Measurements from ENCODE around the gene CCDC149. TPM values are rescaled to one million over a fixed set of nuclear protein-coding genes. Genes with fewer than 3 reads are reported as not detected.

CCDC149 gene
- total RNA-seq, 2 experiments from 2014 or later = 0.25 to 0.69 TPM

DNA sequence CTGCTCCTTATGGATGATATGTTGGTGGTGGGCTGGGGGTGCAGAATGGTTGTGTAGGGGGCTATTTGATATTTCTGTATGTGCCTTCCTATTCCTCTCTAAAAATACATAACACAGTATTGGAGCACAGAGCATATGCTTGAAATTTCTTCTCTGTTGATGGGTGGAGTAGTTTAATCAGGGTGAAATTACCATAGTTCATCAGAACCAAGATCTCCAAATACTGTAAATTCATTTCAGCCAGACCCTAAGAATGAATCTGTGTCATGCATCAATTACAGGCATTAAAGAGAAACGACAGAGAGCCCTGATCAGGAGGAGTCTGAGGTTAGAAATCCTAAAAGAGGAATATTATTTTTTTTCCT lies 25.1 kb upstream of the CCDC149 start:
- Mint-ChIP-seq H3K27ac (no peak overlapping the region), H3K36me3 (ENCODE audit: low read depth) (no peaks in the 10 kb centered on the region), H3K4me1 (ENCODE audit: low read depth) (no peaks in the 10 kb centered on the region), H3K27me3 (no peaks in the 10 kb centered on the region), H3K9me3 (peaks cover 6% of the 10 kb centered on the region), H3K4me3 (no peak overlapping the region)
- DNase-seq (no peak), ATAC-seq (ENCODE audit: poor library complexity) (no peak)
- H3K27me3 ChIP-seq (ENCODE audit: control insufficient read depth in 1 of 2, insufficient read depth in 2 of 2, low read length in 2 of 2) = no peaks in the 10 kb centered on the region
- no peak overlapping the region for H3K27ac ChIP-seq (ENCODE audit: low read depth in 1 of 2, low read length in 2 of 2)
- TF ChIP-seq, protein P1, sequence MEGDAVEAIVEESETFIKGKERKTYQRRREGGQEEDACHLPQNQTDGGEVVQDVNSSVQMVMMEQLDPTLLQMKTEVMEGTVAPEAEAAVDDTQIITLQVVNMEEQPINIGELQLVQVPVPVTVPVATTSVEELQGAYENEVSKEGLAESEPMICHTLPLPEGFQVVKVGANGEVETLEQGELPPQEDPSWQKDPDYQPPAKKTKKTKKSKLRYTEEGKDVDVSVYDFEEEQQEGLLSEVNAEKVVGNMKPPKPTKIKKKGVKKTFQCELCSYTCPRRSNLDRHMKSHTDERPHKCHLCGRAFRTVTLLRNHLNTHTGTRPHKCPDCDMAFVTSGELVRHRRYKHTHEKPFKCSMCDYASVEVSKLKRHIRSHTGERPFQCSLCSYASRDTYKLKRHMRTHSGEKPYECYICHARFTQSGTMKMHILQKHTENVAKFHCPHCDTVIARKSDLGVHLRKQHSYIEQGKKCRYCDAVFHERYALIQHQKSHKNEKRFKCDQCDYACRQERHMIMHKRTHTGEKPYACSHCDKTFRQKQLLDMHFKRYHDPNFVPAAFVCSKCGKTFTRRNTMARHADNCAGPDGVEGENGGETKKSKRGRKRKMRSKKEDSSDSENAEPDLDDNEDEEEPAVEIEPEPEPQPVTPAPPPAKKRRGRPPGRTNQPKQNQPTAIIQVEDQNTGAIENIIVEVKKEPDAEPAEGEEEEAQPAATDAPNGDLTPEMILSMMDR (IDR thresholded peaks at IDR 0.05) = no peak
- intact Hi-C loops (cut with DNase I, micrococcal nuclease) = no loop called here
- H3K9me3 ChIP-seq (ENCODE audit: control insufficient read depth in 1 of 2, insufficient read depth in 1 of 2, low read length in 2 of 2) = peaks cover 6 to 8% of the 10 kb centered on the region in 2 experiments
- H3K4me3 ChIP-seq (ENCODE audit: low read length) = no peak overlapping the region
- no peaks in the 10 kb centered on the region for H3K4me1 ChIP-seq (ENCODE audit: insufficient read depth, low read length)
- POLR2A ChIA-PET = no interaction called here
- CTCF ChIA-PET = no interaction called here
- H3K36me3 ChIP-seq (ENCODE audit: insufficient read depth, low read length) = no peaks in the 10 kb centered on the region

DNA sequence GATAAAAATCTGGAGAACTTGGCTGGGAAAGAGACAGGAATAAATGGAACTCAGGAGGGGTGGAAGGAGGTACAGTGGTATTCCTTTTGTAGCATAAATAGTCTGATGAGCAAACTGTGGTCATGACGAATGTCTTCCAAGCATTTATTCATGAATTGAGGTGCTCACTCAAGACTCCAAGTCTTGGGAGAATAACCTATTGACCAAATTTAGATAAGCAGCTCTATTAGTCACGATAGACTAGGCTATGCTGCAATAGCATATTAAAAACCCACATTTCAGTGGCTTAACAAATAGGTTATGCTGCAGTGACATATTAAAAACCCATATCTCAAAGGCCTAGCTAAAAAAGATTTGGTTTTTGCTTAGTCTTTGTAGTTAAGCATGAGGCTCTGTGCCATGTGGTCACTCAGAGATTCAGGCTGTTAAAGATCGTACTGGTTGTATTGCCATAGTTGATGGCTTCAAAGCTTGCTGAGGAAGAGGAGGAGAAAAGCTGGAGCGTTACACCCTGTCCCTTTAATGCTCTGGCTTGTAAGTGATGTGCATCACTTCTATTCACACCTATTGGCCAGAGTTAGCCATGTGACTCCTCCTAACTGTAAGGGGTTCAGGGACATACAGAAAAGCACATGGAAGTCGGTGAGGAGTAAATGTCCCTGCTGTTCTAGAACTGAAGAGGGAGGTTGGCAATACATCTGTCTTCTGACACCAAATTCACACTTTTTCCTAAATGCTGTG lies 24.5 kb upstream of the CCDC149 start:
- peaks cover 6 to 8% of the 10 kb centered on the region in 2 experiments for H3K9me3 ChIP-seq (ENCODE audit: control insufficient read depth in 1 of 2, insufficient read depth in 1 of 2, low read length in 2 of 2)
- DNase-seq (no peak), ATAC-seq (ENCODE audit: poor library complexity) (no peak)
- no peaks in the 10 kb centered on the region for H3K4me1 Mint-ChIP-seq (ENCODE audit: low read depth)
- H3K27me3 Mint-ChIP-seq = no peaks in the 10 kb centered on the region
- POLR2A ChIA-PET = no interaction called here
- H3K27ac Mint-ChIP-seq = no peak overlapping the region
- H3K4me3 Mint-ChIP-seq = no peak overlapping the region
- TF ChIP-seq, protein P1 (IDR thresholded peaks at IDR 0.05) = no peak
- no peaks in the 10 kb centered on the region for H3K36me3 ChIP-seq (ENCODE audit: insufficient read depth, low read length)
- peaks cover 6% of the 10 kb centered on the region for H3K9me3 Mint-ChIP-seq
- H3K4me1 ChIP-seq (ENCODE audit: insufficient read depth, low read length) = no peaks in the 10 kb centered on the region
- H3K27ac ChIP-seq (ENCODE audit: low read depth in 1 of 2, low read length in 2 of 2) = no peak overlapping the region
- H3K27me3 ChIP-seq (ENCODE audit: control insufficient read depth in 1 of 2, insufficient read depth in 2 of 2, low read length in 2 of 2) = no peaks in the 10 kb centered on the region
- CTCF ChIA-PET = no interaction called here
- no peaks in the 10 kb centered on the region for H3K36me3 Mint-ChIP-seq (ENCODE audit: low read depth)
- intact Hi-C loops (cut with DNase I, micrococcal nuclease) = no loop called here
- no peak overlapping the region for H3K4me3 ChIP-seq (ENCODE audit: low read length)

DNA sequence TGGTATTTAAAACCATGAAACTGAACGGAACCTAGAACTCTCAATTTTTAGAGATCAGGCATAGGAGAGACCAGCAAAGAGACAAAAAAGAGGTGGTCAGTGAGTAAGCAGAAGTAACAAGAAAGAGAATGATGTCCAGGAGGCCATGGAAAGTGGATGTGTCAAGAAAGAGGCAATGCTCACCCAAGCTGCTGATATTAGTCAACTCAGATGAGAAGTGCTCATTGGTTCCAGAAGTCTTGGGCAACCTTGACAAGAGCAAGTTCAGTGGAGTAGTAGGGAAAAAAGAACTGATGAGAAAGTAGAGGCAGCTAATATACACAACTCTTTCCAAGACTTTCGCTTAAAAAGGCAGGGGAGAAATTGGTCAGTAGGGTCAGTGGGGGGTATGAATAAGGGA lies 23.0 kb upstream of the CCDC149 start:
- no peaks in the 10 kb centered on the region for H3K36me3 Mint-ChIP-seq (ENCODE audit: low read depth)
- H3K27ac ChIP-seq (ENCODE audit: low read depth in 1 of 2, low read length in 2 of 2) = no peak overlapping the region
- ChIA-PET POLR2A (no interaction called here), CTCF (no interaction called here)
- H3K4me1 ChIP-seq (ENCODE audit: insufficient read depth, low read length) = no peaks in the 10 kb centered on the region
- TF ChIP-seq, protein P1 (IDR thresholded peaks at IDR 0.05) = no peak
- peaks cover 6% of the 10 kb centered on the region for H3K9me3 Mint-ChIP-seq
- H3K27me3 Mint-ChIP-seq = no peaks in the 10 kb centered on the region
- no peaks in the 10 kb centered on the region for H3K4me1 Mint-ChIP-seq (ENCODE audit: low read depth)
- DNase-seq (no peak), ATAC-seq (ENCODE audit: poor library complexity) (no peak)
- intact Hi-C loops (cut with DNase I, micrococcal nuclease) = no loop called here
- no peak overlapping the region for H3K4me3 ChIP-seq (ENCODE audit: low read length)
- no peak overlapping the region for H3K27ac Mint-ChIP-seq
- no peak overlapping the region for H3K4me3 Mint-ChIP-seq
- H3K9me3 ChIP-seq (ENCODE audit: control insufficient read depth in 1 of 2, insufficient read depth in 1 of 2, low read length in 2 of 2) = peaks cover 6 to 8% of the 10 kb centered on the region in 2 experiments
- no peaks in the 10 kb centered on the region for H3K27me3 ChIP-seq (ENCODE audit: control insufficient read depth in 1 of 2, insufficient read depth in 2 of 2, low read length in 2 of 2)
- no peaks in the 10 kb centered on the region for H3K36me3 ChIP-seq (ENCODE audit: insufficient read depth, low read length)

Measured in CD4-positive, alpha-beta T cell (primary cell).